Hematopoietic multipotent progenitor cell treated with erythropoietin and hydrocortisone succinate and interleukin-3 and kit ligand, for 6 days (in vitro differentiated cells): Measurements from ENCODE around the gene RASA3.

Source experiments
- DNase-seq: peaks from one replicate; pipeline ENCODE4 v3.0.0-alpha.2; 2015

The RASA3 gene

GRCh38 chr13:114097893-114098688 lies 34.3 kb downstream of the RASA3 start:
- no peak for DNase-seq

GRCh38 chr13:114097212-114097892 lies 35.1 kb downstream of the RASA3 start:
- DNase-seq, result no peak

- no peak for DNase-seq
These were observed 35.6 kb downstream of the RASA3 start for GRCh38 chr13:114096811-114097211.

GRCh38 chr13:114096031-114096485 lies 36.4 kb downstream of the RASA3 start:
- DNase-seq, result no peak

- no peak for DNase-seq
These were observed 36.9 kb downstream of the RASA3 start for GRCh38 chr13:114095486-114095885.

GRCh38 chr13:114093118-114093517 lies 39.3 kb downstream of the RASA3 start:
- DNase-seq, result no peak

GRCh38 chr13:114092468-114092867 lies 40.0 kb downstream of the RASA3 start:
- no peak for DNase-seq

- no peak for DNase-seq
These were observed 41.9 kb downstream of the RASA3 start for GRCh38 chr13:114090476-114090875.

- no peak for DNase-seq
These were observed 42.5 kb downstream of the RASA3 start for GRCh38 chr13:114089751-114090400.

- no peak for DNase-seq
These were observed 43.1 kb downstream of the RASA3 start for GRCh38 chr13:114089341-114089740.

- no peak for DNase-seq
These were observed 43.6 kb downstream of the RASA3 start for GRCh38 chr13:114088863-114089262.

GRCh38 chr13:114088234-114088633 lies 44.2 kb downstream of the RASA3 start:
- DNase-seq, result no peak

- no peak for DNase-seq
These were observed 45.0 kb downstream of the RASA3 start for GRCh38 chr13:114087430-114087829.

- no peak for DNase-seq
These were observed 49.4 kb downstream of the RASA3 start for GRCh38 chr13:114082849-114083645.

GRCh38 chr13:114081761-114082681 lies 50.4 kb downstream of the RASA3 start:
- no peak for DNase-seq

GRCh38 chr13:114080739-114081561 lies 51.5 kb downstream of the RASA3 start:
- DNase-seq, result no peak

- no peak for DNase-seq
These were observed 52.6 kb downstream of the RASA3 start for GRCh38 chr13:114079601-114080536.

GRCh38 chr13:114078461-114079451 lies 53.7 kb downstream of the RASA3 start:
- peak; percentile 83 for DNase-seq
